GM21717 (cell line): ENCODE measurements around the gene BCL2L12.

ENCODE experiments used
- ATAC-seq: cut with Tn5 transposase; IDR thresholded peaks from one replicate; pipeline ENCODE4 v1.9.1; 2021; ENCODE audit warnings: mild to moderate bottlenecking, moderate library complexity; ENCODE audit not compliant: unreplicated experiment

Gene BCL2L12

DNA sequence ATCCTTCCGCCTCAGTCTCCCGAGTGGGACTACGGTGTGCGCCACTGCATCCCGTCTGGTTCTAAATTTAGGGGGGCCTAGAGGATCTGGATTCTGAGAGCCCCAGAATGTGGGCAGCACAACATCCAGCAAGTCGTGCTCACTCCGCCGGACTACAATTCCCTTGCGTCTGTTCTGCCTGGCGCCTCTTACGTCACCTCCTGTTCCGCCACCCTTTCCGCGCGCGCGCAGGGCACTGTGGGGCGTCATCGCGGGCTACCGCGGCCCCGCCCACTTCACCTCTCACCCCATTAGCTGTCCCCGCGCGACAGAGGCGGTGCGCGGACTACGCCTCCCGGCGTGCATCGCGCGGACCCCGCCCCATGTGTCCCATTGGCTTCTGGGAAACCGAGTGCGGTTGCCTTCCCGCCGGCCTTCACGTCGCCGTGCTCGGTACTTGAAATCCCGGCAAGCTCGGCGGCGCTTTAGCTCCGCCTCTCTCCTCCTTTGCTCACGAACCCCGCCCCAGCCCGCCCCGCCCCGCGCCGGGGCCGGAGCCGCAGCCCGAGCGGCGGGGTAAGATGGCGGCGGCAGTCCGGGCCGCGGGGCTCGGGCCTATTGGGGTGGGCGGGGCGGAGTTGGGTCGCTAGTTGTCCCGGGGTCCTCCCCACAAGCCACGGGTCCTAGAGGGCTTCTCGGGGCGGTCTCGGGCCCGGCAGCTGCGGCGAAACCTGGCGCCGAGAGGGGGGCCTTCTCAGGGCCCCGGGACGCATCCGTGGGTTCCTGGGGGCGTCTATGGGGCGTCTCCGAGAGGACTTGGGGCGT lies 23.8 kb upstream of the BCL2L12 start, which contains the start of gene SCAF1:
SCAF1 (plus strand) TSS at position 522 of the 804 bp plus-strand sequence. CDS start 2,818 bp downstream, outside the sequence.
- peak; percentile 46 for ATAC-seq

DNA sequence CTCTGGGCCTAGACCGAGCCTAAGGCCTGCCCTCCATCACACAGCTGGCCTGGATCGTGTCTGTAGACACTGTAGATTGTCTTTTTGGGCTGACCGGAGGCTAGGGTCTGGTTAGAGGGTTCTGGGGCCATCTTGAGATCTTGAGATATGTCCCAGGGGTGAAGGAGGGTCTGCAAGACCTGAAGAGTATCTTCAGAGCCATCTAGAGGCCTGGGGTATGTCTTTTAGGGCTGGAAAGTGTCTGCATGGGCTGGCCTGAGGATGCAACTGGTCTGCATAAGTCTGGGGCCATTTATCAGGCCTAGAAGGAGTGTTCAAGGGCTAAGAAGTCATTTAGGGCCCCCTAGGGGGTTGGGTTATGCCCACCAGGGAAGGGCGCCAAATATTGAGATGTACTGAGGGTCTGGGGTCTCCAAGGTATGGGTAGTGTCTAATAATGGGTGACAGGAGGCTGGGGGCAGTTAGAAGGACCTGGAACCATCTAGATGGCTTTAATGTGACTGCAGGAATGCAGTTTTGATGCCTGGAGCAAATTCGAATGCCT lies 23.2 kb upstream of the BCL2L12 start:
- ATAC-seq = no peak

DNA sequence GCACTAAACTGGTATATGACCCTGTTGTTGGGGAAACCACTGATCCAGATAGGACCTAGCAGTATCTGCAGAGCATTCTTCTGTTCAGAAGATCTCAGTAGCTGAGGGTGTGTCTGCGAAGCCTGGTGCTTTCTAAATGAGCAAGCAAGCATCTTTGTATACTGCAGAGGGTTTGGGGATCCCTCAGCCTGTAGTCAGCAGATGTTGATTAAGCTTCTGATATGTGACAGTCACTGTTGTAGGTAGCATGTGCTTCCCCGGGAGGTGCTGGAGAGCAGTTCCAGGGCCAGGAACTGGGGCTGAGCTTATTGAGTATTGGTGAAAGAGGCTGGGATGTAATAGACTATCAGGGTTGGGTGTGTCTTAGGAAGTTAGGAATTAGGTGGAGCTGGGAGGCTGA lies 22.3 kb upstream of the BCL2L12 start:
- no peak for ATAC-seq

DNA sequence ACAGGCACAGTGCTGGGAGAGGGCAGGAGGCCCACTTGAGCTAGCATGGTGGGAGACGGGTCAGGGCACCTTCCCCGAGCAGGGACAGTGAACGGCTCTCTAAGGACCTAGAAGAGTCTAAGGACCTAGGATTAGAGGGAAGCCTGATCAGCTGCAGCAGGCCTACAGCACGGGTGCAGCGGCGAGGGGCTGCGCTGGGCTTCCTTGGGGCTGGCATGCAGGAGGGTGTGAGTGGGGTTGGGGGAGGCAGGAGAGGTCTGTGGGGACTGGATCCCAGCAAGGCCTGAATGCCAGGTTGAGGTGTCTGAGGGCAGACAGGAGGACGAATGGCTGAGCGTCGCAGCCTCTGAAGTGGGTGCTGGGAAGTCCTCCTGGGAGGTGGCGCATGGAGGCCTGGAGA lies 20.1 kb upstream of the BCL2L12 start:
- no peak for ATAC-seq

DNA sequence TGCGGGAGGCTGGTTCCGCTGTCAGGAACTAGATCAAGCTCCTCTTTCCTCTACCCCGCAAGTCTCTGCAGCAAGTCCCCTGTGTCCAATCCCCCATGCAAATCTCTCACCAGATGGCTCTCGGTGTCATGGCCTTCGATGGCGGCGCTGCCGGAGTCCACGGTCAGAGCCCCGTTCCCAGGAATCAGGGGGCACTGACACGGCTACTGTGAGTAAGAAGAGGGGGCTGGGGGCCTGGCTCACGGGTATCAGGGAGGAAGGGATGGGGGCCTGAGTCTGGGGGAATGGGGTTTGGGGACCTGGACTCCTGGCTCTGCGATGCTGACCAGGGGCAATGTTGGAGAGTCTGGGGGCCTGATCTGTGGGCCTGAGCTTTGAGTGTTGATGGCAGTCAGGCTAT lies 19.7 kb upstream of the BCL2L12 start:
- no peak for ATAC-seq

DNA sequence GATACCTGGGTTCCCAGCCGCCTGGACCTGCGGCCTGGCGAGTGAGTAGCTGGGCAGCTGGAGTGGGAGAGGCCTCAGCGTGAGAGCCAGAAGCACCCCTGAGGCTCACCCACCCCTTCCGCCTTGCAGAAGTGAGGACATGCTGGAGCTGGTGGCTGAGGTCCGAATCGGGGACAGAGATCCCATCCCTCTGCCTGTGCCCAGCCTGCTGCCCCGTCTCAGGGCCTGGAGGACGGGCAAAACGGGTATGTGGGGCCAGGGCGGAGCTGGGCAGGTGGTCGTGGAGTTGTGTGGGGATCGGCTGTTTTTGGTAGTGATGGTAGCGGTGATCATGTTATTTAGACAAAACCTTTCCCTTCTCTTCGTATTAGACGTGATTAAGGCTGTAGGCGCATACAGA lies 19.1 kb upstream of the BCL2L12 start:
- ATAC-seq = no peak

DNA sequence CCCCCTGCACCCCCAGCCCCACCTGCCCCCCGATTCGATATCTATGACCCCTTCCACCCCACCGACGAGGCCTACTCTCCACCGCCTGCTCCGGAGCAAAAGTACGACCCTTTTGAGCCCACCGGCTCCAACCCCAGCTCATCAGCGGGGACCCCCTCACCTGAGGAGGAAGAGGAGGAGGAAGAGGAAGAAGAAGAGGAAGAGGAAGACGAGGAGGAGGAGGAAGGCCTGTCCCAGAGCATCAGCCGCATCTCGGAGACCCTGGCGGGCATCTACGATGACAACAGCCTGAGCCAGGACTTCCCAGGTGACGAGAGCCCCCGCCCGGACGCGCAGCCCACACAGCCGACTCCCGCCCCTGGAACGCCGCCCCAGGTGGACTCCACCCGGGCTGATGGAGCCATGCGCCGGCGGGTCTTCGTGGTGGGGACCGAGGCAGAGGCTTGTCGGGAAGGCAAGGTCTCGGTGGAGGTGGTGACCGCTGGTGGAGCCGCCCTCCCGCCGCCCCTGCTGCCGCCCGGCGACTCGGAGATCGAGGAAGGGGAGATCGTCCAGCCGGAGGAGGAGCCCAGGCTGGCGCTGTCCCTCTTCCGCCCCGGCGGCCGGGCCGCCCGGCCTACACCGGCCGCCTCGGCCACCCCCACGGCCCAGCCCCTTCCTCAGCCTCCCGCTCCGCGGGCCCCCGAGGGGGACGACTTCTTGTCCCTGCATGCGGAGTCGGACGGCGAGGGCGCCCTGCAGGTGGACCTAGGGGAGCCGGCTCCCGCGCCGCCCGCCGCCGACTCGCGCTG lies 14.5 kb upstream of the BCL2L12 start:
- ATAC-seq = no peak

DNA sequence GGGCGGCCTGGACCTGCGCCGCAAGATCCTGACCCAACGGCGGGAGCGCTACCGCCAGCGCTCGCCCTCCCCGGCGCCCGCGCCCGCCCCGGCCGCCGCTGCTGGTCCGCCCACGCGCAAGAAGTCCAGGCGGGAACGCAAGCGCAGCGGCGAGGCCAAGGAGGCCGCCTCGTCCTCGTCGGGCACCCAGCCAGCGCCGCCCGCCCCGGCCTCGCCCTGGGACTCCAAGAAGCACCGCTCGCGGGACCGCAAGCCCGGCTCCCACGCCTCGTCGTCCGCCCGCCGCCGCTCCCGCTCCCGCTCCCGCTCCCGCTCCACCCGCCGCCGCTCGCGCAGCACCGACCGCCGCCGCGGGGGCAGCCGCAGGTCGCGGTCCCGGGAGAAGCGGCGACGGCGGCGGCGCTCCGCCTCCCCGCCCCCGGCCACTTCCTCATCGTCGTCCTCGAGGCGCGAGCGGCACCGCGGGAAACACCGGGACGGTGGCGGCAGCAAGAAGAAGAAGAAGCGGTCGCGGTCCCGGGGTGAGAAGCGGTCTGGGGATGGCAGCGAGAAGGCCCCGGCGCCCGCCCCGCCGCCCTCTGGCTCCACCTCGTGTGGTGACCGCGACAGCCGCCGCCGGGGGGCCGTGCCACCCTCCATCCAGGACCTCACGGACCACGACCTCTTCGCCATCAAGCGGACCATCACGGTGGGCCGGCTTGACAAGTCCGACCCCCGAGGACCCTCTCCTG lies 13.7 kb upstream of the BCL2L12 start:
- no peak for ATAC-seq

DNA sequence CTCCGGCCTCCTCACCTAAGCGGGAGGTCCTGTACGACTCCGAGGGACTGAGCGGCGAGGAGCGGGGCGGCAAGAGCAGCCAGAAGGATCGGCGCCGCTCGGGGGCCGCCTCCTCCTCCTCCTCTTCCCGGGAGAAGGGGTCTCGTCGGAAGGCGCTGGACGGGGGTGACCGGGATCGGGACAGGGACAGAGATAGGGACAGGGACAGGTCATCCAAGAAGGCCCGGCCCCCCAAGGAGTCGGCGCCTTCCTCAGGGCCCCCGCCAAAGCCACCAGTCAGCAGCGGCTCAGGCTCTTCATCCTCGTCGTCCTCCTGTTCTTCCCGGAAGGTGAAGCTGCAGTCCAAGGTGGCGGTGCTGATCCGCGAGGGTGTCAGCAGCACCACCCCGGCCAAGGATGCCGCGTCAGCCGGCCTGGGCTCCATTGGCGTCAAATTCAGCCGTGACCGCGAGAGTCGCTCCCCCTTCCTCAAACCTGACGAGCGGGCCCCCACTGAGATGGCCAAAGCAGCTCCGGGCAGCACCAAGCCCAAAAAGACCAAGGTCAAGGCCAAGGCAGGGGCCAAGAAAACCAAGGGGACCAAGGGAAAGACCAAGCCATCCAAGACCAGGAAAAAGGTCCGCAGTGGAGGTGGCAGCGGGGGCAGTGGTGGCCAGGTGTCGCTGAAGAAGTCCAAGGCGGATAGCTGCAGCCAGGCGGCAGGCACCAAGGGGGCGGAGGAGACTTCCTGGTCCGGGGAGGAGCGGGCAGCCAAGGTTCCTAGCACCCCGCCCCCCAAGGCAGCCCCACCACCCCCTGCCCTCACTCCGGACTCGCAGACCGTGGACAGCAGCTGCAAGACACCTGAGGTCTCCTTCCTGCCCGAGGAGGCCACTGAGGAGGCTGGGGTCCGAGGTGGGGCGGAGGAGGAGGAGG lies 12.9 kb upstream of the BCL2L12 start:
- no peak for ATAC-seq

DNA sequence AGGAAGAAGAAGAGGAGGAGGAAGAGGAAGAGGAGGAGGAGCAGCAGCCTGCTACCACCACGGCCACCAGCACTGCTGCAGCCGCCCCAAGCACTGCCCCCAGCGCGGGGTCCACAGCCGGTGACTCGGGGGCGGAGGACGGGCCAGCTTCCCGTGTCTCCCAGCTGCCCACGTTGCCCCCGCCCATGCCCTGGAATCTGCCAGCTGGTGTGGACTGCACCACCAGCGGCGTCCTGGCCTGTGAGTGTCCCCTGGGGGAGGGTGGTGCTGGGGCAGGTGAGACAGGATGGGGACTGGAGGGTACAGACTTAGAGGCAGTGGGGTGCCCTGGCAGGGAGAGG lies 12.3 kb upstream of the BCL2L12 start:
- ATAC-seq = no peak

DNA sequence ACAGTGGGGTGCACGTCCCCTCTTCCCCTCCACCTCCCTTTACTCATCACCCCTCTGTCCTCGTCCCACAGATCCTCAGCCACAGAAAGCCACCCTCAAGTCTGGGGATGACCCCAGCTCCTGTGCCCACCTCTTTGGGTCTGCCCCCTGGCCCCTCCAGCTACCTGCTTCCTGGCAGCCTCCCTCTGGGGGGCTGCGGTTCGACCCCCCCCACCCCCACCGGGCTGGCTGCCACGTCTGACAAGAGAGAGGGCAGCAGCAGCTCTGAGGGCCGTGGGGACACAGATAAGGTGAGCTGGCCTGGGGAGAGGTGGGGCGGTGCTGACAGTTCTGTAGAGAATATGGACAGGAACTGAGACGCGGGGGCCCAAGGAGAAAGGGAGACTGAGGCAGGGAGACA lies 11.2 kb upstream of the BCL2L12 start:
- ATAC-seq = no peak

DNA sequence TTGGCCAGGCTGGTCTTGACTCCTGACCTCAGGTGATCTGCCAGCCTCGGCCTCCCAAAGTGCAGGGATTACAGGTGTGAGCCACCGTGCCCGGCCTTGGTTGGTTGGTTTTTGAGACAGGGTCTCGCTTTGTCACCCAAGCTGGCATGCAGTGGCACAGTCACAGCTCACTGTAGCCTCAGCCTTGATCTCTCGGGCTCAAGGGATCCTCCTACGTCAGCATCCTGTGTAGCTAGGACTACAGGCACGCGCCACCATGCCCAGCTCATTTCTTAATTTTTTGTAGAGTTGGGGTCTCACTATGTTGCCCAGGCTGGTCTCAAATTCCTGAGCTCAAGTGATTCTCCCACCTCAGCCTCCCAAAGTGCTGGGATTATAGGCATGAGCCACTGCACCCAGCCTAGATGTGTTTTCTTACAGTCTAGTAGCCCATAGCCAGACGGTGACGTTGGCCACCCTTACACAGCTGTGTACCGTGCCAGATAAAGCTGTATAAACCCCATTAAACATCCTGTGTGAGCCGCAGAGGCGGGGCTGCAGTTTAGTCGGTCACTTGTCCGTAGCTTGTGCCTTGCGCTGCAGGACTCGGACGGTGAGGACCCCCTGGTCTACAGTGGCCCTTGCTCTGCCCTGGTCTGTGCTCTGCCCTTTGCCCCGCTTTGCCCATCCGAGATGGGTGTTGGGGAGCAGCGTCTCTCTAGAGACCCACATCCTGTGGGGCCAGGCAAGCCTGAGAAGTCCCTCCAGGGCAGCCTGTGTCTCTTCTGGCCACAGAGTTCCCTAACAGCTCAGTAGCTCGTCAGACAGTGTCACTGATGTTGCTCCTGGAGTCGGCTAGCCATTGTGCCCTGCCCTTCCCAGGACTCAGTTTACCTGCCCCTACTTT lies 9.9 kb upstream of the BCL2L12 start:
- no peak for ATAC-seq

DNA sequence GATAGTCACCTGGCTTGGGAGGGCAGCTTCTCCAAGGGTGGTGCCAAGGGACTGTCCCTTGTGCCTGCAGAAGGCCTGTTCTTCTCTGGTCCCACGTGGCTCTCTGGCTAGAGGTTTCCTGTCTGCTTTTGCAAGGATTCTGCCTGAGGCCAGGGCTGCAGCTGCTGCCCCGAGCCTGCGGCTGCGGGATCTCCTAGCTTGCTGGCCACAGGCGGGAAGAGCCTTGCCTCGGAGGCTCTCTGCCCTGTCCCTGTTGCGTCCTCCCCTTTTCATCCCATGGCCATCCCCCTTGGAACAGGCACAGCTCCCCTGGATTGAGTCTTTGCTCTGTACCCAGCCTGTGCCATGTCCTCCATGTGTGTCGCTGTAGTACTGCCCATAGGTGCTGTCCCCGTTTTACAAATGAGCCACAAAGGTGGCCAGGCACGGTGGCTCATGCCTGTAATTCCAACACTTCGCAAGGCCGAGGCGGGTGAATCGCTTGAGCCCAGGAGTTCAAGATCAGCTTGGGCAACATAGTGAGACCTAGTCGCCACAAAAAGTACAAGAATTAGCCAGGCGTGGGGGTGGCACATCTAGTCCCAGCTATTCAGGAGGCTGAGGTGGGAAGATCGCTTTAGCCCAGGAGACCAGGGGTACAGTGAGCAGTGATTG lies 9.2 kb upstream of the BCL2L12 start:
- ATAC-seq = no peak

DNA sequence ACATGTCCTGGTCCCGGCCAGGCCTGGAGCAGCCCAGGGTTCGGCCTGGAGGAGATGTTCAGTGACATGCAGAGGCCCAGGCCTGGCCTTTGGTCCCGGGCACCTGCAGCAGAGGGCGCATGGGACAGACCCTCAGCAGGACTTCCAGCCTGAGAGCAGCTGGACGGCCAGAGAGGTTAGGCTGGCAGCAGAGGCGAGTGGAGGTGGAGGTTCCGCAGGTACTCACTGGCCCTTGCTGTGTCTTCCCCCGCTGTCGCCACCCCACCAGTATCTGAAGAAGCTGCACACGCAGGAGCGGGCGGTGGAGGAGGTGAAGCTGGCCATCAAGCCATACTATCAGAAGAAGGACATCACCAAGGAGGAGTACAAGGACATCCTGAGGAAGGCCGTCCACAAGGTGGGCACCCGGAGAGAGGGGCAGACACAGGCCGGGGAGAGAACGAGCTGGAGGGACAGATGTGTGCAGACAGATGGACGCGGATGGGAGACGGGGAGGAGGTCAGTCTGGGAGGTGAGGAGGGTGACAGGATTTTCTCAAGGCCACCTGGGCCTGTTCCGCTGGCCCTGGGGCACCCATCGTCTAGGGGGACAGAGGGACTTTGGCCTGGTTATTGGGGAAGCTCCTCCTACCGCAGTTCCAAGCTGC lies 8.1 kb upstream of the BCL2L12 start:
- ATAC-seq = no peak

DNA sequence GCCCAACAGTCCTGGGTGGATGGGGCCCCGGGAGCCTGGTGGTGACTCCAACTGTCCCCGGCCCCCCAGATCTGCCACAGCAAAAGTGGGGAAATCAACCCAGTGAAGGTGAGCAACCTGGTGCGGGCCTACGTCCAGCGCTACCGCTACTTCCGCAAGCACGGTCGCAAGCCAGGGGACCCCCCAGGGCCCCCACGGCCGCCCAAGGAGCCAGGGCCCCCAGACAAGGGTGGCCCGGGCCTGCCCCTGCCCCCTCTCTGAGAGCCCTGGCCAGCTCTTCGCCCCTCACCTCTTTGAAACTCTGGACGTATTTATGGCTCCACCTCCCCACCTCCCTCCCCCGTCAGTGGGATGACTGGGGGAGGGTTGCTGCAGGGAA lies 7.6 kb upstream of the BCL2L12 start:
- ATAC-seq = no peak

DNA sequence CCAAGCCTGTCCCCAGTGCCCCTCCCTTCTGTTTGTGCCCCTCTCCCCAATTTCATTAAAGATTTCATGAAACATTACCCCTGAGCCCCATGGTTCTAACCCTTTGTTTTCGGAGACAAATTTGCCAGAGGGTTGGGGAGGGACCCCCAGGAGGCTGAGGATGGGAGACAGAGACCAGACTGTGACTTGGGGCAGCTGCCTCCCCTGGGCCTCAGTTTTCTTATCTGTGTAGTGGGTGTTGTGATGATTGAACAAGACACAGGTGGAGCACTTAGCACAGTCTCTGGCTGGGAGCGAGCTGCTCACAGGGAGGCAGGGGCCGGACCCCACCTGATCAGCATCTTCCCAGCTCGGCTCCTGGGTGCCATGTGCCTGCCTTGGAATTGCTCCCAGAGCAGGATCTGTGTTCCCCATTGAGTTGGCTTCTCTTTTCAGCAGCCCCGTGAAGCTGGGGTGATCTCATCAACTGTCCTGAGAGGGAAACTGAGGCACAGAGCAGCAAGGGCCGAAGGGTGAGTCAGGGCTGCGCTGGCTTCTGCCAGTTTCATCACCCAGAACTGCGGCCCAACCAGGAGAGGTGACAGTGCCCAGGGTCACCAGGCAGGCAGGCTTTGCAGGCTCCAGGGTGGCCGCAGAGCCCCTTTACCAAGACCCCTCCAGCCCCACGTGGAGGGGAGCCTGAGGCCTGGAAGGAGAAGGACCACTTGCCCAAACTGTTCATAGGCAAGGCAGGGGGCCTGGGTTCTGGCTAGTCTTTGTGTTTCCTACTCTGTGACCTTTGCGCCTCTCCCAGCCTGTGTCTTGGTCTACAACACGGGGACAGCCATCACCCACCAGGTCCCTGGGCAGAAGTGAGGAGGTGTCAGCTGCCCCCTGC lies 6.9 kb upstream of the BCL2L12 start:
- ATAC-seq = no peak

DNA sequence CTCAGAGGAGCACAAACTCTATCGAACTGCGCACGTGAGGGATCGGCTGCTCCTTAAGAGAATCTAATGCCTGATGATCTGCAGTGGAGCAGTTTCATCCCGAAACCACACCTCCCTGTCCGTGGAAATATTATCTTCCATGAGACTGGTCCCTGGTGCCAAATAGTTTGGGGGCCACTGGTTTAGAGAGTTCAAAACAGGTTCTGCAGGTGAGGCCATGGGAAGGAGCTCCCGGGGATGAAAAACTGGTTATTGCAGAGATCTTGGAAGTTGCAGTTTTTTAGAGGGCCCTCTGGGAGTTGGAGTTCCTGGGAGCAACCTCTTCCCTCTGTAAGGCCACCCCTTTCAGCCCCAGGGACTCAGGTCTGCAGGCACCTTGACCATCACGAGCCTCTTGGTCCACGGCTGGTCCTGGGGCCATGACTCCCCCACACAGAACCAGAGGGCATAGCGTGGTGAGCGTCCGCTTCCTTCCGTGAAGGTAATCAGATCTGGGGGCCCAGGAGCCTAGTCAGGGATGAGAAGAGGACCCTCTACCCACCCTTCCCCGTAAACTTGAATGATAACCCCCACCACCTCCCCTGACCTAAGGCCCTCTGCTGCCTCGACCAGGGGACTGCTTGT lies 5.3 kb upstream of the BCL2L12 start:
- no peak for ATAC-seq
